Measurements from ENCODE around the gene KLC4.

DNA sequence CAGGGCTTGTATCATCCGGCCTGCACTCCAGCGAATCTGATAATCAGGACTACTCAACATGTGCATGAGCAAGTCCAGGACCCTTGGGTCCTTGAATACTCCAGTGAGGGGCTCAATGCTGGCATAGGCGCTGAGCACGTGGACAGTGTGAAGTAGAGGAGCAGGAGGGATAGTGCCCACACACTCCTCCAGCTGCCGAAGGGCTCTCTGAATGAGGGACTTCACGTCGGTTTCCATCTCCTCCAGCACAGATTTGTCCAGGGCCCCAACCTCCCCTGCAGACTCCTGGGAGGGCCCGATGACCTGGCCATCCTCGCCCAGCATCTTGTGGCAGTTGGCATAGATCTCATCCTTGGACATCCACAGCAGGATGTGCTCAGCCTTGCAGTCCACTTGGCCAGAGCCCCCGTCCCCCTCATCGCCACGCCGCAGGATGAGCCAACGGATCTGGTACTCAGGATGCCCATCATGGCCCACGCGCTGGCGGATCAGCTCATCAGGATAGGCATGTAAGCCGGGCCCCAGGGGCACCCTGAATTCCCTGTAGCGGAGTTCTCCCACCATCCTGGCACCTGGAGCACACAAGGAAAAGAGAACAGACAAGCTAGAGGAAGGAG is 7.1 kb upstream of the KLC4 start:
- TF ChIP-seq EZH2 (IDR thresholded peaks at IDR 0.05; ENCODE audit: insufficient read depth, poor library complexity, severe bottlenecking) = no peak
- no peak for TF ChIP-seq EZH2phosphoT487 (IDR thresholded peaks at IDR 0.05; ENCODE audit: insufficient read depth, low read depth)
